Body of pancreas (tissue), 4 donors: ENCODE data around the gene ANKRD13C.

ENCODE experiments used
- CTCF ChIP-seq, 7 experiments: fragments of 450-650 bp in 4 of 7; fragments of 200-600 bp in 3 of 7; sonication (generic) in 3 of 7; IDR thresholded peaks; one replicate each; pipeline ENCODE4 v1.5.1; 2016 to 2019; ENCODE audit warnings: antibody characterized with exemption in 7 of 7
- POLR2A ChIP-seq, 3 donors: fragments of 450-650 bp; IDR thresholded peaks; one replicate each; pipeline ENCODE4 v1.6.1; 2016; ENCODE audit warnings: antibody characterized with exemption in 3 of 3, mild to moderate bottlenecking in 2 of 3

- TF ChIP-seq CTCF (IDR thresholded peaks at IDR 0.05) (no peak), POLR2A (IDR thresholded peaks at IDR 0.05) (no peak)
Observed at GRCh38 chr1:70334436-70334835, 20.1 kb downstream of the ANKRD13C start.
